Gastroesophageal sphincter (tissue), 4 donors: Measurements from ENCODE around the gene GPR12. TPM values are rescaled to one million over a fixed set of nuclear protein-coding genes. Genes with fewer than 3 reads are reported as not detected.

ENCODE experiments used
- ATAC-seq: fragments of 150-250 bp; one replicate; pipeline ENCODE4 v1.9.1; 2016; ENCODE audit warnings: mild to moderate bottlenecking, moderate library complexity
- H3K27ac ChIP-seq, 4 donors: fragments of 200-600 bp; sonication (generic) in 3 of 4; 1 replicate in 3 of 4; 2 replicates in 1 of 4; pipeline ENCODE4 v1.5.1; 2016 to 2019
- H3K27me3 ChIP-seq: fragments of 200-600 bp; sonication (generic); one replicate; pipeline ENCODE4 v1.5.1; 2019
- H3K36me3 ChIP-seq, 2 donors: fragments of 200-600 bp; sonication (generic); one replicate each; pipeline ENCODE4 v1.5.1; 2019; ENCODE audit warnings: control low read depth in 1 of 2
- H3K4me1 ChIP-seq, 3 donors: fragments of 200-600 bp; sonication (generic); 1 replicate in 2 of 3; 2 replicates in 1 of 3; pipeline ENCODE4 v1.5.1; 2016 to 2019; ENCODE audit warnings: control low read depth in 2 of 3
- H3K4me3 ChIP-seq, 2 donors: fragments of 200-600 bp; sonication (generic); one replicate each; pipeline ENCODE4 v1.5.1; 2019; ENCODE audit warnings: mild to moderate bottlenecking in 1 of 2, moderate library complexity in 1 of 2
- H3K9me3 ChIP-seq, 3 donors: fragments of 200-600 bp; sonication (generic); one replicate each; pipeline ENCODE4 v1.5.1; 2017 to 2019; ENCODE audit warnings: control low read depth in 2 of 3
- CTCF ChIP-seq, 4 experiments: fragments of 200-600 bp in 2 of 4; fragments of 450-650 bp in 2 of 4; sonication (generic) in 1 of 4; IDR thresholded peaks; one replicate each; pipeline ENCODE4 v1.5.1; 2017 to 2019; ENCODE audit warnings: antibody characterized with exemption in 4 of 4, mild to moderate bottlenecking in 2 of 4, moderate library complexity in 2 of 4
- EP300 ChIP-seq: sonication (generic); formaldehyde crosslinking; IDR thresholded peaks from one replicate; pipeline ENCODE4 v1.6.1; 2017; ENCODE audit warnings: antibody characterized with exemption, mild to moderate bottlenecking
- POLR2A ChIP-seq, 2 donors: fragments of 450-650 bp; IDR thresholded peaks; one replicate each; pipeline ENCODE4 v1.6.1; 2017; ENCODE audit warnings: antibody characterized with exemption in 2 of 2, mild to moderate bottlenecking in 2 of 2, moderate library complexity in 1 of 2
- POLR2AphosphoS5 ChIP-seq: sonication (generic); formaldehyde crosslinking; IDR thresholded peaks from one replicate; pipeline ENCODE4 v1.6.1; 2017; ENCODE audit warnings: antibody characterized with exemption
- WGBS, 2 donors: methylation state at CpG; one replicate each; pipeline ENCODE4 v1.1.5; 2018; ENCODE audit warnings: low coverage in 1 of 2; 5-methylcytosine and 5-hydroxymethylcytosine counted together
- total RNA-seq, 4 donors: library from RNA; depleted of rRNA; stranded (reverse); fragments of >200 nt; gene quantifications; one replicate each; pipeline ENCODE4 v1.1.0, GENCODE V29; 2016

Gene GPR12
- total RNA-seq, 4 donors from 2014 or later: 0.50 TPM; not detected in 3

- H3K4me3 ChIP-seq: no peak overlapping the region
- WGBS, 2 donors: 48 to 71% methylated on average over 1 to 4 of the region's 8 CpGs
- no peak overlapping the region for H3K27ac ChIP-seq
- H3K9me3 ChIP-seq: no peaks in the 10 kb centered on the region
- no peak for TF ChIP-seq EP300
- no peak for TF ChIP-seq POLR2AphosphoS5
- TF ChIP-seq POLR2A (IDR thresholded peaks at IDR 0.05): no peak
- TF ChIP-seq CTCF (IDR thresholded peaks at IDR 0.05): no peak
- no peaks in the 10 kb centered on the region for H3K36me3 ChIP-seq
- H3K27me3 ChIP-seq: peaks cover 46% of the 10 kb centered on the region
- no peak for ATAC-seq
- no peaks in the 10 kb centered on the region for H3K4me1 ChIP-seq
These were observed 11.3 kb downstream of the GPR12 start for GRCh38 chr13:26749285-26749684.

- TF ChIP-seq POLR2AphosphoS5: no peak
- Histone ChIP-seq H3K4me3 (no peak overlapping the region), H3K4me1 (no peaks in the 10 kb centered on the region), H3K27ac (no peak overlapping the region), H3K36me3 (no peaks in the 10 kb centered on the region), H3K27me3 (peaks cover 58% of the 10 kb centered on the region), H3K9me3 (no peaks in the 10 kb centered on the region)
- WGBS, 2 donors: 17 to 38% methylated on average over 1 to 2 of the region's 2 CpGs
- ATAC-seq: no peak
These were observed 12.9 kb downstream of the GPR12 start for GRCh38 chr13:26747706-26748105.

GRCh38 chr13:26743971-26744370, 16.6 kb downstream of the GPR12 start:
- TF ChIP-seq EP300 (no peak), POLR2A (IDR thresholded peaks at IDR 0.05) (no peak), CTCF (IDR thresholded peaks at IDR 0.05) (no peak), POLR2AphosphoS5 (no peak)
- H3K27ac ChIP-seq: no peak overlapping the region
- 11 to 21% methylated on average over 5 to 6 of the region's 7 CpGs for WGBS, 2 donors

GRCh38 chr13:26742691-26743358, 17.8 kb downstream of the GPR12 start:
- Histone ChIP-seq H3K9me3 (peaks cover 0 to 7% (median 0%) of the 10 kb centered on the region in 3 donors), H3K27me3 (peaks cover 59% of the 10 kb centered on the region), H3K4me3 (no peak overlapping the region), H3K27ac (no peak overlapping the region), H3K36me3 (no peaks in the 10 kb centered on the region), H3K4me1 (no peaks in the 10 kb centered on the region)
- ATAC-seq: no peak
- 39% methylated on average over 2 of the region's 25 CpGs; no CpG with 5 or more reads in 1 of the 2 donors for whole genome bisulfite sequencing, 2 donors
- TF ChIP-seq POLR2A (IDR thresholded peaks at IDR 0.05): no peak
- no peak for TF ChIP-seq POLR2AphosphoS5
- TF ChIP-seq EP300: no peak
- no peak for TF ChIP-seq CTCF (IDR thresholded peaks at IDR 0.05)

More at GRCh38 chr13:26743971-26744370, 16.6 kb downstream of the GPR12 start:
- Histone ChIP-seq H3K27me3 (peaks cover 64% of the 10 kb centered on the region), H3K4me1 (no peaks in the 10 kb centered on the region), H3K4me3 (no peak overlapping the region), H3K9me3 (no peaks in the 10 kb centered on the region), H3K36me3 (no peaks in the 10 kb centered on the region)
- no peak for ATAC-seq

GRCh38 chr13:26735677-26736076, 24.9 kb downstream of the GPR12 start:
- no peak for ATAC-seq
- Histone ChIP-seq H3K4me1 (no peaks in the 10 kb centered on the region), H3K27ac (no peak overlapping the region), H3K27me3 (peaks cover 13% of the 10 kb centered on the region), H3K36me3 (no peaks in the 10 kb centered on the region), H3K4me3 (no peak overlapping the region), H3K9me3 (peaks cover 0 to 8% (median 0%) of the 10 kb centered on the region in 3 donors)
- WGBS, 2 donors: 74 to 78% methylated on average over 9 of the region's 9 CpGs
- TF ChIP-seq CTCF (IDR thresholded peaks at IDR 0.05): no peak
- no peak for TF ChIP-seq POLR2A (IDR thresholded peaks at IDR 0.05)
- TF ChIP-seq POLR2AphosphoS5: no peak
- no peak for TF ChIP-seq EP300
